PC-3 (cell line): ENCODE results near the gene GRIN3B.

Source experiments
- EZH2 ChIP-seq: fragments of 300-600 bp; sonication (generic); IDR thresholded peaks from one replicate; pipeline ENCODE4 v1.6.1; 2017; ENCODE audit warnings: antibody characterized with exemption, mild to moderate bottlenecking, low read length; ENCODE audit not compliant: unreplicated experiment
- EZH2phosphoT487 ChIP-seq: fragments of 300-600 bp; sonication (generic); IDR thresholded peaks from 2 replicates; pipeline ENCODE4 v1.6.1; 2018; ENCODE audit warnings: mild to moderate bottlenecking, antibody characterized with exemption, low read length, borderline replicate concordance
- TF ChIP-seq, protein P1 (sequence below): fragments of 300-600 bp; sonication (generic); conservative IDR thresholded peaks from 2 replicates; pipeline ENCODE4 v1.5.1; 2017; ENCODE audit warnings: antibody characterized with exemption, low read depth, mild to moderate bottlenecking, low read length

DNA sequence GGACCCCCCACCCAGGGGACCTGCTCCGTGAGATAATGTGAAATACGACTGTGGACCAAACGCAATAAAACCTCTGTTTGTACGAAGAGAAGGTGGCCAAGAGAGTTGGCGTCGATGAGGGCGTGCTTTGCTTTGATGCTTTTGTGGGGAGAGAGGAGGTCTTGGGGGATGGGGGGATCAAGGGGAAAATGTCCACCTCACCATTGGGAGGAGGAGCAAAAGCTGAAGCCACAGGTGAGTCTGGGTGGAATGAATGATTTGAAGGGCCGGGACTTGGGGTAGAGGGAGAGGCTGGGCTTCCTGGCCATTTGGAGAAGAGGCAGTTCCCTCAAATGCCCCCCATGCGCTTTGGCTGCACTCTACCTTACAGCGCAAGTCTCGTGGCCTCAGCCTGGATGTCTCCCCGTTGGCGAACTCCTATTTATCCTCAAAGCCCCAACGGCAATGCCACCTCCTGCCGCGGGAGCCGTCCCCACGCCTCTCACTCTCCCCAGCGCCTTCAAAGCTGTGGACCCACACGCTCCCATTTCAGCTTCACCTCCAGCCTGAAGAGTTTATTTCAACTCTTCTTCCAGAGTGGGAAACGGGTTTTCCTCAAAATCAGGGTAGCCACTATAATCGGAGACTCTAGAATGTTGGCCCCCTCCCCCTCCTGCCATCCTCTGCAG is 38.9 kb downstream of the GRIN3B start:
- TF ChIP-seq, protein P1, sequence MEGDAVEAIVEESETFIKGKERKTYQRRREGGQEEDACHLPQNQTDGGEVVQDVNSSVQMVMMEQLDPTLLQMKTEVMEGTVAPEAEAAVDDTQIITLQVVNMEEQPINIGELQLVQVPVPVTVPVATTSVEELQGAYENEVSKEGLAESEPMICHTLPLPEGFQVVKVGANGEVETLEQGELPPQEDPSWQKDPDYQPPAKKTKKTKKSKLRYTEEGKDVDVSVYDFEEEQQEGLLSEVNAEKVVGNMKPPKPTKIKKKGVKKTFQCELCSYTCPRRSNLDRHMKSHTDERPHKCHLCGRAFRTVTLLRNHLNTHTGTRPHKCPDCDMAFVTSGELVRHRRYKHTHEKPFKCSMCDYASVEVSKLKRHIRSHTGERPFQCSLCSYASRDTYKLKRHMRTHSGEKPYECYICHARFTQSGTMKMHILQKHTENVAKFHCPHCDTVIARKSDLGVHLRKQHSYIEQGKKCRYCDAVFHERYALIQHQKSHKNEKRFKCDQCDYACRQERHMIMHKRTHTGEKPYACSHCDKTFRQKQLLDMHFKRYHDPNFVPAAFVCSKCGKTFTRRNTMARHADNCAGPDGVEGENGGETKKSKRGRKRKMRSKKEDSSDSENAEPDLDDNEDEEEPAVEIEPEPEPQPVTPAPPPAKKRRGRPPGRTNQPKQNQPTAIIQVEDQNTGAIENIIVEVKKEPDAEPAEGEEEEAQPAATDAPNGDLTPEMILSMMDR: no peak
- TF ChIP-seq EZH2 (no peak), EZH2phosphoT487 (no peak)
